Measurements from ENCODE around the gene DPP4. TPM values are rescaled to one million over a fixed set of nuclear protein-coding genes. Genes with fewer than 3 reads are reported as not detected.

DPP4 gene
- total and polyA plus RNA-seq, 11 donors, result 3.4 to 16.1 (median 7.4) TPM

GRCh38 chr2:162009543-162009942 lies 64.5 kb downstream of the DPP4 start:
- H3K27ac ChIP-seq, result no peak overlapping the region
- WGBS, 4 donors, result 0 to 76% (median 44%) methylated on average over 2 of the region's 2 CpGs
- DNase-seq, result no peak
- ATAC-seq, result no peak
- H3K9me3 ChIP-seq, result no peaks in the 10 kb centered on the region
- TF ChIP-seq CTCF (IDR thresholded peaks at IDR 0.05), result no peak
- TF ChIP-seq POLR2A (IDR thresholded peaks at IDR 0.05), result no peak
- intact Hi-C loops (cut with DNase I), result loop anchor here in 8 of 10 donors (2.0 to 10.0 kb wide), 6 partner anchors 111 to 295 kb away; no protein-coding TSS in a partner anchor
- H3K27me3 ChIP-seq, result no peaks in the 10 kb centered on the region
- H3K4me1 ChIP-seq, result peaks cover 0 to 24% (median 0%) of the 10 kb centered on the region in 12 donors
- H3K36me3 ChIP-seq, result peaks cover 0 to 32% (median 0%) of the 10 kb centered on the region in 9 donors
- H3K4me3 ChIP-seq, result no peak overlapping the region

GRCh38 chr2:162007447-162008040 lies 66.5 kb downstream of the DPP4 start:
- 68 to 79% (median 72%) methylated on average over 3 of the region's 3 CpGs for WGBS, 4 donors
- Histone ChIP-seq H3K9me3 (no peaks in the 10 kb centered on the region), H3K36me3 (peaks cover 0 to 32% (median 2%) of the 10 kb centered on the region in 9 donors), H3K27me3 (no peaks in the 10 kb centered on the region), H3K4me3 (no peak overlapping the region), H3K4me1 (peaks cover 0 to 5% (median 0%) of the 10 kb centered on the region in 12 donors), H3K27ac (no peak overlapping the region)
- TF ChIP-seq CTCF (IDR thresholded peaks at IDR 0.05), result peak; percentile 59 to 90 (median 75)
- TF ChIP-seq POLR2A (IDR thresholded peaks at IDR 0.05), result no peak
- no peak for ATAC-seq
- intact Hi-C loops (cut with DNase I), result loop anchor here (1.0 to 10.0 kb wide), 7 partner anchors 113 to 297 kb away; no protein-coding TSS in a partner anchor
- DNase-seq, result no peak

GRCh38 chr2:162006337-162006736 lies 67.7 kb downstream of the DPP4 start:
- Histone ChIP-seq H3K27ac (no peak overlapping the region), H3K27me3 (no peaks in the 10 kb centered on the region), H3K36me3 (peaks cover 0 to 28% (median 2%) of the 10 kb centered on the region in 9 donors), H3K4me3 (no peak overlapping the region), H3K9me3 (no peaks in the 10 kb centered on the region), H3K4me1 (no peaks in the 10 kb centered on the region)
- intact Hi-C loops (cut with DNase I), result loop anchor here in 7 of 10 donors (2.0 to 10.0 kb wide), 5 partner anchors 116 to 298 kb away; no protein-coding TSS in a partner anchor
- no peak for ATAC-seq
- TF ChIP-seq CTCF (IDR thresholded peaks at IDR 0.05), result no peak
- TF ChIP-seq POLR2A (IDR thresholded peaks at IDR 0.05), result no peak
- DNase-seq, result no peak

GRCh38 chr2:162004031-162004430 lies 70.0 kb downstream of the DPP4 start:
- no peaks in the 10 kb centered on the region for H3K27me3 ChIP-seq
- intact Hi-C loops (cut with DNase I), result loop anchor here in 5 of 10 donors (10.0 kb wide), 2 partner anchors 291 to 301 kb away; no protein-coding TSS in a partner anchor
- no peak overlapping the region for H3K4me3 ChIP-seq
- no peaks in the 10 kb centered on the region for H3K4me1 ChIP-seq
- no peak overlapping the region for H3K27ac ChIP-seq
- TF ChIP-seq CTCF (IDR thresholded peaks at IDR 0.05) (no peak), POLR2A (IDR thresholded peaks at IDR 0.05) (no peak)
- no peaks in the 10 kb centered on the region for H3K9me3 ChIP-seq
- ATAC-seq (no peak), DNase-seq (no peak)
- H3K36me3 ChIP-seq, result peaks cover 0 to 23% (median 2%) of the 10 kb centered on the region in 9 donors
- WGBS, 4 donors, result 63 to 71% (median 69%) methylated on average over 3 of the region's 3 CpGs
